Mesenchymal stem cell (in vitro differentiated cells and primary cell): ENCODE data around the gene KLRB1.

ENCODE experiments used
- DNase-seq: peaks from one replicate; pipeline ENCODE4 v3.0.0-alpha.2; 2013
- H2AFZ ChIP-seq: one replicate; pipeline ENCODE4 v1.6.1; 2013; ENCODE audit warnings: low read depth, mild to moderate bottlenecking, control low read depth, inconsistent platforms, low read length, moderate library complexity
- H2AK5ac ChIP-seq: 2 replicates; pipeline ENCODE4 v1.6.1; 2013; ENCODE audit warnings: low read length, moderate library complexity, mild to moderate bottlenecking, inconsistent platforms; ENCODE audit not compliant: severe bottlenecking
- H2BK120ac ChIP-seq: one replicate; pipeline ENCODE4 v1.6.1; 2013; ENCODE audit warnings: low read depth, mild to moderate bottlenecking, inconsistent platforms, low read length, moderate library complexity
- H2BK12ac ChIP-seq, 2 experiments: one replicate each; pipeline ENCODE4 v1.6.1; 2013; ENCODE audit warnings: inconsistent platforms in 2 of 2, low read length in 2 of 2, mild to moderate bottlenecking in 2 of 2, moderate library complexity in 2 of 2, control low read depth in 1 of 2
- H2BK15ac ChIP-seq: one replicate; pipeline ENCODE4 v1.6.1; 2013; ENCODE audit warnings: mild to moderate bottlenecking, low read depth, inconsistent platforms; ENCODE audit not compliant: poor library complexity, severe bottlenecking
- H2BK5ac ChIP-seq: 2 replicates; pipeline ENCODE4 v1.6.1; 2013; ENCODE audit warnings: low read depth, mild to moderate bottlenecking, low read length, control low read depth, inconsistent platforms; ENCODE audit not compliant: poor library complexity, severe bottlenecking
- H3K14ac ChIP-seq, 2 experiments: one replicate each; pipeline ENCODE4 v1.6.1; 2013; ENCODE audit warnings: inconsistent platforms in 2 of 2, low read length in 2 of 2, control low read depth in 1 of 2, mild to moderate bottlenecking in 1 of 2, moderate library complexity in 1 of 2
- H3K18ac ChIP-seq, 2 experiments: one replicate each; pipeline ENCODE4 v1.6.1; 2013; ENCODE audit warnings: inconsistent platforms in 2 of 2, low read length in 2 of 2, control low read depth in 1 of 2, low read depth in 1 of 2, mild to moderate bottlenecking in 1 of 2
- H3K23ac ChIP-seq, 2 experiments: one replicate each; pipeline ENCODE4 v1.6.1; 2013; ENCODE audit warnings: inconsistent platforms in 2 of 2, low read length in 2 of 2, mild to moderate bottlenecking in 2 of 2, moderate library complexity in 2 of 2, control low read depth in 1 of 2
- H3K27ac ChIP-seq: 2 replicates; pipeline ENCODE4 v1.5.1; 2013; ENCODE audit warnings: mild to moderate bottlenecking, moderate library complexity, low read length, control low read depth, inconsistent platforms; ENCODE audit not compliant: poor library complexity, severe bottlenecking
- H3K27me3 ChIP-seq, 2 experiments: 2 replicates each; pipeline versions ENCODE4 v1.6.1 to v1.7.0; 2013; ENCODE audit warnings: low read length in 2 of 2, mild to moderate bottlenecking in 2 of 2, moderate library complexity in 2 of 2, control low read depth in 1 of 2, inconsistent platforms in 1 of 2; ENCODE audit not compliant: control insufficient read depth in 1 of 2, insufficient read depth in 1 of 2
- H3K36me3 ChIP-seq, 2 experiments: 2 replicates each; pipeline versions ENCODE4 v1.6.1 to v1.7.0; 2013; ENCODE audit warnings: low read length in 2 of 2, control low read depth in 1 of 2, inconsistent platforms in 1 of 2, low read depth in 1 of 2, mild to moderate bottlenecking in 1 of 2; ENCODE audit not compliant: insufficient read depth in 2 of 2, control insufficient read depth in 1 of 2
- H3K4ac ChIP-seq, 2 experiments: one replicate each; pipeline ENCODE4 v1.6.1; 2013; ENCODE audit warnings: inconsistent platforms in 2 of 2, low read length in 2 of 2, mild to moderate bottlenecking in 2 of 2, moderate library complexity in 2 of 2, control low read depth in 1 of 2, low read depth in 1 of 2
- H3K4me1 ChIP-seq: 2 replicates; pipeline ENCODE4 v1.6.1; 2013; ENCODE audit warnings: low read depth, low read length, control low read depth; ENCODE audit not compliant: control insufficient read depth, insufficient read depth
- H3K4me2 ChIP-seq: 2 replicates; pipeline ENCODE4 v1.6.1; 2013; ENCODE audit warnings: low read length, mild to moderate bottlenecking, inconsistent platforms; ENCODE audit not compliant: poor library complexity, severe bottlenecking
- H3K4me3 ChIP-seq, 2 experiments: 2 replicates each; pipeline versions ENCODE4 v1.5.1 to v1.7.0; 2013; ENCODE audit warnings: low read length in 2 of 2, mild to moderate bottlenecking in 2 of 2, control low read depth in 1 of 2, low read depth in 1 of 2; ENCODE audit not compliant: insufficient read depth in 1 of 2
- H3K79me1 ChIP-seq: replicated peaks from 2 replicates; pipeline ENCODE4 v1.6.1; 2013; ENCODE audit warnings: mild to moderate bottlenecking, control low read depth, low read length, inconsistent platforms; ENCODE audit not compliant: poor library complexity, severe bottlenecking
- H3K9ac ChIP-seq: 2 replicates; pipeline ENCODE4 v1.7.0; 2013; ENCODE audit warnings: mild to moderate bottlenecking, low read length, moderate library complexity
- H3K9me3 ChIP-seq: 2 replicates; pipeline ENCODE4 v1.7.0; 2013; ENCODE audit warnings: mild to moderate bottlenecking, low read length; ENCODE audit not compliant: control insufficient read depth
- H4K8ac ChIP-seq: one replicate; pipeline ENCODE4 v1.6.1; 2013; ENCODE audit warnings: inconsistent platforms, mild to moderate bottlenecking, low read length, moderate library complexity
- H4K91ac ChIP-seq: one replicate; pipeline ENCODE4 v1.6.1; 2013; ENCODE audit warnings: mild to moderate bottlenecking, low read length, inconsistent platforms
- WGBS: methylation state at CpG from one replicate; pipeline ENCODE4 v1.1.7; 2013; ENCODE audit warnings: mixed read lengths; 5-methylcytosine and 5-hydroxymethylcytosine counted together

KLRB1 gene

DNA sequence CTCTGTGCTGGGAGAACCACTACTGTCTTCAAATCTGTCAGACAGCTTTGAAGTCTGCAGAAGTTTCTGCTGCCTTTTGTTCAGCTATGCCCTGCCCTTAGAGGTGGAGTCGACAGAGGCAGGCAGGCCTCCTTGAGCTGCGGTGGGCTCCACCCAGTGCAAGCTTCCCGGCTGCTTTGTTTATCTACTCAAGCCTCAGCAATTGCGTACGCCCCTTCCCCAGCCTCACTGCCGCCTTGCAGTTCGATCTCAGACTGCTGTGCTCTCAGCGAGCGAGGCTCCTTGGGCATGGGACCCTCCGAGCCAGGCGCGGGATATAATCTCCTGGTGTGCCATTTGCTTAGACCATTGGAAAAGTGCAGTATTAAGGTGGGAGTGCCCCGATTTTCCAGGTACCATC, 25.1 kb upstream of the KLRB1 start:
- Histone ChIP-seq H4K8ac (no peak overlapping the region), H3K9me3 (no peaks in the 10 kb centered on the region), H2BK12ac (no peak overlapping the region), H3K36me3 (no peaks in the 10 kb centered on the region), H3K23ac (no peak overlapping the region), H3K14ac (no peak overlapping the region), H3K27me3 (no peaks in the 10 kb centered on the region), H4K91ac (no peak overlapping the region), H2AFZ (no peak overlapping the region), H2AK5ac (no peak overlapping the region), H2BK5ac (no peak overlapping the region), H2BK120ac (no peak overlapping the region), H3K4me2 (no peak overlapping the region), H3K4me3 (no peak overlapping the region), H3K79me1 (no peaks in the 10 kb centered on the region), H3K4me1 (no peaks in the 10 kb centered on the region), H3K18ac (no peak overlapping the region), H3K27ac (no peak overlapping the region), H2BK15ac (no peak overlapping the region), H3K4ac (no peak overlapping the region), H3K9ac (no peak overlapping the region)
- no peak for DNase-seq
- 97% methylated on average over 13 of the region's 13 CpGs for WGBS

GRCh38 chr12:9626821-9627220, 19.1 kb upstream of the KLRB1 start:
- no peak overlapping the region for H3K18ac ChIP-seq
- no peak overlapping the region for H3K27ac ChIP-seq
- H3K4me1 ChIP-seq = no peaks in the 10 kb centered on the region
- H3K9me3 ChIP-seq = no peaks in the 10 kb centered on the region
- no peak overlapping the region for H3K4ac ChIP-seq
- no peaks in the 10 kb centered on the region for H3K27me3 ChIP-seq
- no peak overlapping the region for H4K8ac ChIP-seq
- DNase-seq = no peak
- 100% methylated on average over 1 of the region's 2 CpGs for WGBS
- no peaks in the 10 kb centered on the region for H3K79me1 ChIP-seq
- H3K14ac ChIP-seq = no peak overlapping the region
- H2BK5ac ChIP-seq = no peak overlapping the region
- H2BK120ac ChIP-seq = no peak overlapping the region
- H2AK5ac ChIP-seq = no peak overlapping the region
- H3K4me3 ChIP-seq = no peak overlapping the region
- H2BK12ac ChIP-seq = no peak overlapping the region
- no peak overlapping the region for H3K9ac ChIP-seq
- H2BK15ac ChIP-seq = no peak overlapping the region
- H3K36me3 ChIP-seq = no peaks in the 10 kb centered on the region
- H3K4me2 ChIP-seq = no peak overlapping the region
- no peak overlapping the region for H4K91ac ChIP-seq
- no peak overlapping the region for H2AFZ ChIP-seq
- H3K23ac ChIP-seq = no peak overlapping the region

GRCh38 chr12:9626291-9626690, 18.6 kb upstream of the KLRB1 start:
- no peak overlapping the region for H3K23ac ChIP-seq
- no peak overlapping the region for H2BK12ac ChIP-seq
- H3K14ac ChIP-seq = no peak overlapping the region
- no peak overlapping the region for H3K9ac ChIP-seq
- DNase-seq = no peak
- H3K79me1 ChIP-seq = no peaks in the 10 kb centered on the region
- no peaks in the 10 kb centered on the region for H3K9me3 ChIP-seq
- no peak overlapping the region for H3K18ac ChIP-seq
- no peaks in the 10 kb centered on the region for H3K4me1 ChIP-seq
- no peaks in the 10 kb centered on the region for H3K36me3 ChIP-seq
- H2AK5ac ChIP-seq = no peak overlapping the region
- H2BK120ac ChIP-seq = no peak overlapping the region
- no peak overlapping the region for H2BK5ac ChIP-seq
- H3K4ac ChIP-seq = no peak overlapping the region
- no peak overlapping the region for H3K4me3 ChIP-seq
- no peak overlapping the region for H3K27ac ChIP-seq
- no peaks in the 10 kb centered on the region for H3K27me3 ChIP-seq
- H2AFZ ChIP-seq = no peak overlapping the region
- H4K8ac ChIP-seq = no peak overlapping the region
- H2BK15ac ChIP-seq = no peak overlapping the region
- no peak overlapping the region for H3K4me2 ChIP-seq
- no peak overlapping the region for H4K91ac ChIP-seq

DNA sequence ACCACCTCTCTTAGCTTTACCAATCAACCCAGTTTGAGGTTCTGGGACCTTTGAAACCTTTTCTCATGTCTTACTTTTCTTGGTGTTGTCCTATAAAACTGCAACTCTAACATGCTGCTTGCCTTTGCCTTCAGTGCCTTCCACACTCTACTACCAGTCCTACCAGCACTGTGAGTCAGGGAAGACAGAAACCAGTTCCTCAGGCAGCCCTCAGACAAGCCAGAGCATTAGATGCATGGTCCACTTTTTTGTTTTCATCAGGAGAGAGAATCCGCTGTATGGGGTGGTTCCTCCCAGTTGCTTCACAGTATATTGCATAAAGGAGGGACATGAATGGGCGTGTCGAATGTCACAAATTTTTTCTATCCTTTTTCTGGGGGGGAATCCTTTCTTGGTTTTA, 17.3 kb upstream of the KLRB1 start:
- Histone ChIP-seq H3K23ac (no peak overlapping the region), H3K14ac (no peak overlapping the region), H3K9ac (no peak overlapping the region), H3K9me3 (no peaks in the 10 kb centered on the region), H3K79me1 (no peaks in the 10 kb centered on the region), H2BK5ac (no peak overlapping the region), H4K8ac (no peak overlapping the region), H4K91ac (no peak overlapping the region), H2BK12ac (no peak overlapping the region), H3K27ac (no peak overlapping the region), H2AFZ (no peak overlapping the region), H2AK5ac (no peak overlapping the region), H3K4me1 (no peaks in the 10 kb centered on the region), H3K36me3 (no peaks in the 10 kb centered on the region), H3K4me3 (no peak overlapping the region), H3K4ac (no peak overlapping the region), H3K27me3 (no peaks in the 10 kb centered on the region), H2BK15ac (no peak overlapping the region), H3K4me2 (no peak overlapping the region), H3K18ac (no peak overlapping the region), H2BK120ac (no peak overlapping the region)
- WGBS = 99% methylated on average over 3 of the region's 3 CpGs
- no peak for DNase-seq
